Measurements from ENCODE around the gene LRRK1. TPM values are rescaled to one million over a fixed set of nuclear protein-coding genes. Genes with fewer than 3 reads are reported as not detected.

Gene LRRK1
- polyA plus RNA-seq, 1 donor from 2014 or later, result 13.2 TPM

GRCh38 chr15:101003706-101004105 lies 84.5 kb downstream of the LRRK1 start:
- H3K9me3 Mint-ChIP-seq, result peaks cover 0 to 11% (median 5%) of the 10 kb centered on the region in 3 donors
- H3K27me3 Mint-ChIP-seq, result no peaks in the 10 kb centered on the region
- peaks cover 7 to 24% (median 19%) of the 10 kb centered on the region in 3 donors for H3K4me1 Mint-ChIP-seq
- peaks cover 2% of the 10 kb centered on the region for H3K36me3 Mint-ChIP-seq
- no peak overlapping the region for H3K4me3 Mint-ChIP-seq
- no peak overlapping the region for H3K27ac Mint-ChIP-seq

DNA sequence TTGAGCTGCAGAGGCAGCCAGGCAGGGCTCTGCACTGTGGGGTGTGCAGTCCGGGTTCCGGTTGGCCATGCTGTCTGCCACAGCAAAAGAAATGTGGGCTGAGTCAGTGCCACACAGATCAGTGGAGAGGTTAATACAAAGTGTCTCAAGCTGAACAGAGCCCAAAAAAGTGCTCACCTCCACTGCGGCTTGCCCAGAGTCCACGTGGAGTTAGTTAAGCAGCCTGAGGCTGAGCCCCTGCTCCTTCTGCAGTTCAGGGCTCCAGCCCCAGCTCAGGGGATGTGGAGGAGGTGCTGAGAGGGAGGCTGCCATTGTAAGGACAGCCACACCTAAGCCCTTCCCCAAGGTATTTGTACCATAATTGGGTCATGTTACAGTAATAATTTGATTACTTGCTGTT lies 85.3 kb downstream of the LRRK1 start:
- Mint-ChIP-seq H3K4me3 (no peak overlapping the region), H3K27ac (peak overlapping the region in 1 of 3 donors; percentile 26), H3K27me3 (no peaks in the 10 kb centered on the region), H3K4me1 (peaks cover 9 to 26% (median 20%) of the 10 kb centered on the region in 3 donors), H3K36me3 (peaks cover 2% of the 10 kb centered on the region), H3K9me3 (peaks cover 0 to 11% (median 5%) of the 10 kb centered on the region in 3 donors)

DNA sequence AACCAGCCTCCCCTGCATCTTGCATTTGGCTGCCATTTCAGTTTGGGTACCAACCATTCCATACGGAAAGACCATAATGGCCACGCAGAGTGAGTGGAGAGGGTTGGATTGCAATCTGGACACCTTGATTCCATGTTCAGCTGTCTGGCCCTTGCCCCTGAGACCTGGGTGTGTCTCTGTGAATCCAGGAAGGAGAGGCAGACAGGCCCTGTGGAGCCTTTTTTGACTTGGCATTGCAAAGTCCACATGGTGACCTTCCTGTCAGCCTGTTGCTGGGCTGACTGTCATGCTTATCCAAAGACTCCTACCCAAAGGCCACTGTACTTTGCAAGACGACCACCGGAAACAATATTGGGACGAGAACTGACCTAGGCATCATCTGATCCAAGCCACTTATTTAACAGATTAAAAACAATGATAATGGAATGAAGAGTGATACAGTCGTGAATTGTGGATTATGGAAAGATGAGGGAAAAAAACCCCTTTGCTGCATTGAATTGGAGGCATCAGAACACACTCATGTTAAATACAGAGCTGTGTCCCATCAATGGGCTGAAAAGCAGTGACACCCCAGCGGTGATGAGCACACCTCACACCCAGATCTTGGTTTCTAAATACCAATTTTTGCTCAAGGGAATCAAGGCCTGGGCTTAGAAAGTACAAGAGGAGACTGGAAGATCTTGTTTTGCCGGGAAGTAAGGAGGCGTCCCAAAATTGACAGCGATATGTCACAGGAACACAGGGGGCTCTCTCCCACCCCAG lies 86.0 kb downstream of the LRRK1 start:
- Mint-ChIP-seq H3K27me3 (no peaks in the 10 kb centered on the region), H3K4me1 (peaks cover 9 to 26% (median 20%) of the 10 kb centered on the region in 3 donors), H3K9me3 (peaks cover 0 to 11% (median 5%) of the 10 kb centered on the region in 3 donors), H3K36me3 (peaks cover 2% of the 10 kb centered on the region), H3K27ac (no peak overlapping the region), H3K4me3 (peak overlapping the region in 1 of 4 donors; percentile 46)

DNA sequence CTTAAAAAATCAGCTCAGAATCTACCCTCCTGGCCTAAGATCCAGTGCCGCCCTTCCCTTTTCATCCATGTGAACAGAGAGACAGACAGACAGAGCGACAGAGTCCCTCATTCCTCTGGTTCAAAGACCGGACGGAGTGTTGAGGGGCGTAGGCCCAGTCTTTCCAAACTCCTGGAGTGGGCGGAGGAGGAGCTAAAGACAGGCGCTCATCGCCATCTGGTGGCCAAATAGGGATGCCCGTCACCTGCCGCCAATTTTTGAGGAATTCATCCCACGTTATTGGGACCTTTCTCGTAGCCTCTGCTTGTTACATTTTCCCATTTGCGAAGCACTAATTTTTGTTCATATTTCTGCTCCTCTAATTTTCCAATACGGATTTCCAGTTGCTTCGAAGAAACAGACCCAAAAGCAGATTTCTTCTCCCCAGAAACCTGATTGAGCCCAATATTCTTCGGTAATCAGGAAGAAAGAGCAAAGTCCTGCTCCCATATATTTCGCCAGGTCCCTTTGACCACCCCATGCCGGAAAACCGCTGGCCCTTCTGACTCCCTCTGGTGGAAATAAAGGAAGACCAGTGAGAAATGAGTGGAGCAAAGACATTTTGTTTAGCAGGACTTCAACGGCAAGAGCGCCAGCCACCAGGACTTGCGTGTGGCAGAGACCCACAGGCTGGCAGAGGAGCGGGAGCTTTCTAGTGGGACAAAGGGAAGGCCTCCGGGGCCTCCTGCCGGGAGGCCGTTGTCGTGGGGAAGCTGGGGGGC lies 88.0 kb downstream of the LRRK1 start:
- peaks cover 0 to 11% (median 5%) of the 10 kb centered on the region in 3 donors for H3K9me3 Mint-ChIP-seq
- peak overlapping the region in 2 of 3 donors; percentile 53 to 96 for H3K27ac Mint-ChIP-seq
- H3K4me3 Mint-ChIP-seq, result peak overlapping the region; percentile 81 to 95 (median 89)
- H3K27me3 Mint-ChIP-seq, result no peaks in the 10 kb centered on the region
- peaks cover 2% of the 10 kb centered on the region for H3K36me3 Mint-ChIP-seq
- H3K4me1 Mint-ChIP-seq, result peaks cover 9 to 20% (median 19%) of the 10 kb centered on the region in 3 donors

GRCh38 chr15:101008158-101009139 lies 89.3 kb downstream of the LRRK1 start:
- Mint-ChIP-seq H3K27me3 (no peaks in the 10 kb centered on the region), H3K27ac (peak overlapping the region; percentile 63 to 96 (median 92)), H3K4me3 (peak overlapping the region; percentile 81 to 96 (median 93)), H3K9me3 (peaks cover 0 to 8% (median 5%) of the 10 kb centered on the region in 3 donors), H3K4me1 (peaks cover 9 to 20% (median 19%) of the 10 kb centered on the region in 3 donors), H3K36me3 (peaks cover 2% of the 10 kb centered on the region)

DNA sequence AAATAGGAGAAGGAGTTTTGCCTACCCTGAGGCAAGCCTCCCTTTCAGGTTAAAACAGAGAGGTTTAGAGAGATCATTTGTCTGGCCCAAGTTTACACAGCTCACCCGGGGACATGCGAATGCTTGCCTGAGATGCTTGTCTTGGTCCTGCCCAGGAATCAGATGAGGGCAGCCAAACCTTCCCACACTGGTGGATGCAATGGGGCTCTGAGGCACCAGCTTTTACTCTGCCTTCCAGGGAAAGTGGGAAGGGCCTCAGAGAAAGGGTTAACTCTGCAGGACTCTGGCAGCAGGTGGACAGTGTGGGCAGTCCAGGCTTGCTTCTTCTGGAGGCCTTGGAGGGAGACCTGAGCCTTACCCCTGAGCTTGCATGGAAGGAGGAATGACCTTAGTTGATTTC lies 90.0 kb downstream of the LRRK1 start:
- peak overlapping the region in 3 of 4 donors; percentile 33 to 96 (median 81) for H3K4me3 Mint-ChIP-seq
- peaks cover 0 to 8% (median 2%) of the 10 kb centered on the region in 3 donors for H3K9me3 Mint-ChIP-seq
- peaks cover 9 to 20% (median 19%) of the 10 kb centered on the region in 3 donors for H3K4me1 Mint-ChIP-seq
- peaks cover 4% of the 10 kb centered on the region for H3K36me3 Mint-ChIP-seq
- H3K27me3 Mint-ChIP-seq, result no peaks in the 10 kb centered on the region
- H3K27ac Mint-ChIP-seq, result peak overlapping the region in 1 of 3 donors; percentile 96

- peaks cover 9% of the 10 kb centered on the region for H3K36me3 Mint-ChIP-seq
- no peak overlapping the region for H3K4me3 Mint-ChIP-seq
- peaks cover 12 to 22% (median 19%) of the 10 kb centered on the region in 3 donors for H3K4me1 Mint-ChIP-seq
- no peak overlapping the region for H3K27ac Mint-ChIP-seq
- no peaks in the 10 kb centered on the region for H3K9me3 Mint-ChIP-seq
- no peaks in the 10 kb centered on the region for H3K27me3 Mint-ChIP-seq
Observed at GRCh38 chr15:101010781-101011180, 91.6 kb downstream of the LRRK1 start.

GRCh38 chr15:101012326-101013200 lies 93.4 kb downstream of the LRRK1 start:
- Mint-ChIP-seq H3K27ac (no peak overlapping the region), H3K4me3 (no peak overlapping the region), H3K36me3 (peaks cover 8% of the 10 kb centered on the region), H3K4me1 (peaks cover 10 to 13% (median 12%) of the 10 kb centered on the region in 3 donors), H3K9me3 (no peaks in the 10 kb centered on the region), H3K27me3 (no peaks in the 10 kb centered on the region)

DNA sequence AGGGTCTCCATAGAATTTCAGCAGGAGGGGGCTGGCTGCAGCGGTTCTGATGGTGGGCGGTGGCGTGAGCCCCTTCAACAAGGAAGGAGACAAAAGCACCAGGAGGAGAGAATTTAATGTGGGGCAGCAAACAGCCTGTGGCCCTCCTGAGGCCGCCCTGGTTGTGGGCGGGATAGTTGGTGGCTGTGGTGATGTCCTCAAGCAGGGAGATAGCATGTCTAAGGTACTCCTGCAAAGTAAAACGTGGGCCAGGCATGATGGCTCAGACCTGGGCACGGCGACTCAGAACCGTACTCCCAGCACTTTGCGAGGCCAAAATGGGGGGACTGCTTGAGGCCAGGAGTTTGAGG lies 94.0 kb downstream of the LRRK1 start:
- H3K4me1 Mint-ChIP-seq, result peaks cover 8 to 9% (median 8%) of the 10 kb centered on the region in 3 donors
- no peak overlapping the region for H3K27ac Mint-ChIP-seq
- no peaks in the 10 kb centered on the region for H3K9me3 Mint-ChIP-seq
- H3K27me3 Mint-ChIP-seq, result no peaks in the 10 kb centered on the region
- H3K4me3 Mint-ChIP-seq, result no peak overlapping the region
- peaks cover 8% of the 10 kb centered on the region for H3K36me3 Mint-ChIP-seq

DNA sequence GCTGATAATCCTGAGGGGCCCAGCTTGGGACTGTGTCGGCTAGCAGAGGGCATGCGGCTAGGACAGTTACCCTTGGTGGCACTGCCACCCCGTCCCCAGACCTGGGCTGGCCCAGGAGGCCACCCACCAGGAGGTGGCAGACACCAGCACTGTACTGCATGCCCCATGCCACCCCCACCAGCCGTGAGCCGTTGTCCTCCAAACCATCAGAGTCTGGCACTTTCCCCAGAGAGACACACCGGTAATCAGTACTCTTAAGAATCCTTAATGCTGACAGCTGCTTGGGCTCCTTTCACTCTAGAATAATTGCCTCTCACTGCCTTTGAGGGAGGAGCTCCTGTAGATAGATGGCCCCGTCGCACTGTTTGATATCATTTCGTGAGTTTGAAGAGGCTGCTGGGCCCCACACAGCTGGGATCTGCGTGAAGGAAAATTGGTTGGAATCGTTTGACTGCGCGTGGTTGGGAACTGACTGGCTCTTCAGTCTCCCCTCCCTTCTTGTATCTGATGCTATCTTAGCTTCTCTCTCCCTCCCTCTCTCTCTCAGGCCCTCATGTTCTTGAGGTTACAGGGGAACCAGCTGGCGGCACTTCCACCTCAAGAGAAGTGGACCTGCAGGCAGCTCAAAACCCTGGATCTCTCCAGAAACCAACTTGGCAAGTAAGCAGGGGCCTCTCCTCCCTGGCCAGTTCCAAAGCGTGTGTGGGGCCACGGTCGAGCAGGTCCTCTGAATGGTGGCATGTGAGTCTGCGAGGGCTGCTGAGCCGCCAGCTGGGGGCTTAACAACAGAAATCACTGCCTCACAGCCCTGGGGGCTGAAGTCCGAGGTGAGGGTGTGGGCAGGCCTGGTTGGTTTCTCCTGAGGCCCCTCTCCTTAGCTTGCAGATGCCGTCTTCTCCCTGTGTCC lies 94.9 kb downstream of the LRRK1 start:
- Mint-ChIP-seq H3K36me3 (peaks cover 8% of the 10 kb centered on the region), H3K4me1 (peaks cover 0 to 3% (median 2%) of the 10 kb centered on the region in 3 donors), H3K27me3 (no peaks in the 10 kb centered on the region), H3K4me3 (no peak overlapping the region), H3K27ac (no peak overlapping the region), H3K9me3 (no peaks in the 10 kb centered on the region)

DNA sequence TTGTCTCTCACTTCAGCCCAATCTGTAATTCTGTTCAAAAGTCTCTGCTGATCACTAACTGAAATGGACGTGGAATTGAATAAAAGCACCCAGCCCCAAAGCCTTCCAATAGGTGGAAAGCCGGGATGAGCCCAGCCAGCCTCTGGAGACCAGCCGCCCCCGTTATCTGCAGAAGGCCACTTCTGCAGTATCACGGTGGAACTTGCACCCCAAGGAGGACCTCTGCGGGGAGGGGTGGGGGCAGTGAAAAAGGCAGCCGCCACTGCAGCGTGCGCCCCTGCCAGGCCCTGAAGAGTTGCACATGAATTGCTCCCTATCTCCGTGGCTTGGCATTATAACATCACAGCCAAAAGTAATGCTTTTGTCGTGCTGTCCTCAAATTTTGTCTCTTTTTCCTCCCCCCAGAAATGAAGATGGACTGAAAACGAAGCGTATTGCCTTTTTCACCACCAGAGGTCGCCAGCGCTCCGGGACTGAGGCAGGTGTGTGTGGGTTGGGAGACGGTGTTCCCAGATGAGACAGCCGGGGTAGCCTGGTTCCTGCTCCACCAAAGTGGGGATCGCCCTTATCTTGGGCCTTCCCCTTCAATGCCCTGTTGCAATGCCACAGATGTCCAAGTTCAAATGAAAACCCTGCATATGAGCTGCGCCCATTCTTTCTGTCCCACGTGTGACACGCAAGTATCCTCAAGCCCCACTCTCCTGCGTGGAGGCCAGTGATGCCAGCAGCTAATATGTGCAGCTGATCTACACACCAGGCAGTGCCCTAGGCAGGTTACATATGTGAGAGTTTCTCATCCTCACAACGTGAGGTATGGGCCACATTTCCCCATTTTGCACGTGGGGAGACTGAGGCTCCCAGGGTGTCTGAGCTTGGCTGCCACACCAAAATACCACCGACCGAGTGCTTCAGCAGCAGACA lies 96.0 kb downstream of the LRRK1 start:
- peaks cover 8% of the 10 kb centered on the region for H3K36me3 Mint-ChIP-seq
- H3K27ac Mint-ChIP-seq, result no peak overlapping the region
- H3K9me3 Mint-ChIP-seq, result no peaks in the 10 kb centered on the region
- H3K4me1 Mint-ChIP-seq, result peaks cover 0 to 3% (median 2%) of the 10 kb centered on the region in 3 donors
- H3K4me3 Mint-ChIP-seq, result peak overlapping the region in 1 of 4 donors; percentile 23
- no peaks in the 10 kb centered on the region for H3K27me3 Mint-ChIP-seq

DNA sequence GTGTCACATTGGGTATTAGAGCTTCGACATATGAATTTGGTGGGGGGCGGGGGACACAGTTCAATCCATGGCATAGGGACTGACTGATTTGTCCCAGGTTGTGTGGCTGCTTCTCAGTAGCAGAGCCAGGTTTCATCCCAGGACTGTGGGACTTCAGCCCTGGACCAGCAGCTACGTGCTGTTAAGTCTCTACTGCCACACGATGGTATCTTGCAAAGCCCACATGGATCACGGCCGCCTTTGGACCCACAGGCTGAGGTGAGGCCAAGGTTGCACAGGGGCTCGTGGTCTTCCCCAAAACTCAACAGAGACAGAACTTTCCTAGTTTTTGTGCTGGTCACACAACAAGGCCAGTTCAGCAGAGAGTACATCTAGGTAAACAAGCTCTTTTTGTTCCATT lies 97.4 kb downstream of the LRRK1 start:
- Mint-ChIP-seq H3K4me3 (no peak overlapping the region), H3K36me3 (peaks cover 8% of the 10 kb centered on the region), H3K4me1 (peaks cover 0 to 6% (median 2%) of the 10 kb centered on the region in 3 donors), H3K9me3 (no peaks in the 10 kb centered on the region), H3K27me3 (no peaks in the 10 kb centered on the region), H3K27ac (no peak overlapping the region)
